SK-N-SH (cell line): ENCODE results near the gene RBM42. TPM values are rescaled to one million over a fixed set of nuclear protein-coding genes. Genes with fewer than 3 reads are reported as not detected.

Source experiments
- CTCF ChIA-PET: fragments of 300-600, 350-600 bp; formaldehyde crosslinking; extraction: SDS; loops from one replicate; lab custom pipeline; 2021; lab: Yijun Ruan, JAX
- POLR2A ChIA-PET: fragments of 350-600 bp; sonication (Branson Sonifier 250); formaldehyde crosslinking; extraction: SDS; loops from one replicate; lab custom pipeline; 2020; ENCODE audit warnings: antibody characterized with exemption, inconsistent platforms; lab: Yijun Ruan, JAX
- DNase-seq: peaks from one replicate; pipeline ENCODE4 v3.0.0; 2012
- H2AFZ ChIP-seq: fragments of 200-600 bp; sonication (generic); 2 replicates; pipeline ENCODE4 v1.8.1; 2016; ENCODE audit warnings: antibody characterized with exemption, mild to moderate bottlenecking, low read depth
- H3F3A ChIP-seq: fragments of 200-600 bp; sonication (generic); replicated peaks from 2 replicates; pipeline ENCODE3; 2016; ENCODE audit warnings: antibody characterized with exemption, mild to moderate bottlenecking; ENCODE audit not compliant: insufficient read depth
- H3K27ac ChIP-seq, 2 experiments: fragments of 200-500 bp in 1 of 2; fragments of 200-600 bp in 1 of 2; sonication (Bioruptor generic) in 1 of 2; sonication (generic), shearing (Covaris generic) in 1 of 2; 2 replicates each; pipeline versions ENCODE4 v1.5.1 to v1.6.1; 2014 to 2016; ENCODE audit warnings: low read depth in 2 of 2, inconsistent platforms in 1 of 2, low read length in 1 of 2, mild to moderate bottlenecking in 1 of 2, mixed read lengths in 1 of 2
- H3K27me3 ChIP-seq: fragments of 200-600 bp; sonication (generic), shearing (Covaris generic); 2 replicates; pipeline ENCODE4 v1.6.1; 2016; ENCODE audit warnings: mixed run types; ENCODE audit not compliant: insufficient read depth
- H3K36me3 ChIP-seq, 2 experiments: fragments of 200-500 bp in 1 of 2; fragments of 200-600 bp in 1 of 2; sonication (Bioruptor generic) in 1 of 2; sonication (generic) in 1 of 2; replicated peaks in 1 of 2; 2 replicates each; pipeline versions ENCODE3 to v1.5.1; 2014 to 2016; ENCODE audit warnings: low read length in 1 of 2, mild to moderate bottlenecking in 1 of 2; ENCODE audit not compliant: insufficient read depth in 2 of 2, control insufficient read depth in 1 of 2
- H3K4me1 ChIP-seq, 2 experiments: fragments of 200-500 bp in 1 of 2; fragments of 200-600 bp in 1 of 2; sonication (Bioruptor generic) in 1 of 2; sonication (generic), shearing (Covaris generic) in 1 of 2; 2 replicates each; pipeline versions ENCODE4 v1.5.1 to v1.6.1; 2014 to 2016; ENCODE audit warnings: low read depth in 1 of 2, low read length in 1 of 2, mixed run types in 1 of 2; ENCODE audit not compliant: insufficient read depth in 2 of 2, control insufficient read depth in 1 of 2
- H3K4me2 ChIP-seq: fragments of 200-600 bp; sonication (generic), shearing (Covaris generic); 2 replicates; pipeline ENCODE4 v1.6.1; 2017; ENCODE audit warnings: mixed run types
- H3K4me3 ChIP-seq, 2 experiments: fragments of 200-500 bp in 1 of 2; fragments of 200-600 bp in 1 of 2; sonication (Bioruptor generic) in 1 of 2; sonication (generic), shearing (Covaris generic) in 1 of 2; 2 replicates each; pipeline versions ENCODE4 v1.5.1 to v1.8.1; 2014 to 2016; ENCODE audit warnings: low read depth in 2 of 2, inconsistent platforms in 1 of 2, low read length in 1 of 2, mild to moderate bottlenecking in 1 of 2, mixed read lengths in 1 of 2, moderate library complexity in 1 of 2
- H3K79me2 ChIP-seq: fragments of 200-600 bp; sonication (generic); 2 replicates; pipeline ENCODE4 v1.8.1; 2017; ENCODE audit warnings: mild to moderate bottlenecking; ENCODE audit not compliant: insufficient read depth
- H3K9ac ChIP-seq: fragments of 200-600 bp; sonication (generic); 2 replicates; pipeline ENCODE4 v1.6.1; 2017; ENCODE audit warnings: mixed run types
- H3K9me2 ChIP-seq: fragments of 200-600 bp; sonication (generic); 2 replicates; pipeline ENCODE4 v1.6.1; 2017; ENCODE audit warnings: mixed run types
- H3K9me3 ChIP-seq: fragments of 200-600 bp; sonication (generic); 2 replicates; pipeline ENCODE4 v1.6.1; 2017; ENCODE audit warnings: mixed run types, mild to moderate bottlenecking, moderate library complexity
- H4K20me1 ChIP-seq: fragments of 200-600 bp; sonication (generic); 2 replicates; pipeline ENCODE4 v1.6.1; 2017; ENCODE audit warnings: mild to moderate bottlenecking, mixed run types; ENCODE audit not compliant: insufficient read depth
- MEF2A ChIP-seq: IDR thresholded peaks from 2 replicates; pipeline ENCODE4 v1.4.0; 2012; ENCODE audit warnings: low read depth, borderline replicate concordance
- MXI1 ChIP-seq: IDR thresholded peaks from 2 replicates; pipeline ENCODE4 v1.6.1; 2012; ENCODE audit warnings: mild to moderate bottlenecking, low read depth, low read length, improper control_type of control experiment
- whole genome bisulfite sequencing: methylation state at CpG from one replicate; pipeline ENCODE4 v1.1.6; 2017; ENCODE audit warnings: low lambda C conversion rate; 5-methylcytosine and 5-hydroxymethylcytosine counted together
- polyA plus RNA-seq, 3 experiments: library from polyadenylated mRNA; depleted of rRNA; stranded (reverse); fragments of >200 nt; gene quantifications; 2 replicates each; pipeline ENCODE4 v1.2.3, GENCODE V29; 2012
- TF ChIP-seq, protein P1 (sequence below): IDR thresholded peaks from 2 replicates; pipeline ENCODE4 v1.4.0; 2012; ENCODE audit warnings: low read depth, borderline replicate concordance
- TF ChIP-seq, protein P2 (sequence below): fragments of 150-350 bp; IDR thresholded peaks from 2 replicates; pipeline ENCODE4 v1.6.1; 2016; ENCODE audit warnings: mild to moderate bottlenecking, low read depth, low read length
- TF ChIP-seq, protein P3 (sequence below): IDR thresholded peaks from 2 replicates; pipeline ENCODE4 v1.6.1; 2012; ENCODE audit warnings: mild to moderate bottlenecking, low read depth, low read length, moderate library complexity
- TF ChIP-seq, protein P4 (sequence below): IDR thresholded peaks from 2 replicates; pipeline ENCODE4 v1.4.0; 2012; ENCODE audit warnings: low read depth, borderline replicate concordance
- TF ChIP-seq, protein P5 (sequence below): IDR thresholded peaks from 2 replicates; pipeline ENCODE4; 2012

The RBM42 gene
- polyA plus RNA-seq, 1 of the 3 experiments (the other 2 are of a cell fraction) = 69.9 TPM

DNA sequence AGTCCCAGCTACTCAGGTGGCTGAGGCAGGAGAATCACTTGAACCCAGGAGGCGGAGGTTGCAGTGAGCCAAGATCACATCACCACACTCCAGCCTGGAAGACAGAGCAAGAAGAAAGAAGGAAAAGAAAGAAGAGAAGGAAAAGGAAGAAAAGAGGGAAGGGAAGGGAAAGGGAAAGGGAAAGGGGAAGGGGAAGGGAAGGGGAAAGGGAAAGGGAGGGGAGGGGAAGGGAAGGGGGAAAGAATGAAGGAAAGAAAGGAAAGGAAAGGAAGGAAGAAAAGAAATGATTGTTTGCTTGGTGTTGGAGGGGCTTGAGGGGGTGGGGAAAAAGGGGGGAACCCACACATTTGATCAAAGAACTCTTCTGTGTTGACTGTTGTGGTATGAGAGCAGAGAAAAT, 32.9 kb upstream of the RBM42 start:
- no peak overlapping the region for H3K4me3 ChIP-seq
- ChIA-PET POLR2A (no interaction called here), CTCF (interaction anchor here (1.5 kb wide), 1 partner anchor 47 kb away, joined by 3 read pairs; no protein-coding TSS in a partner anchor)
- no peak overlapping the region for H3K4me2 ChIP-seq
- H3K9me2 ChIP-seq = no peaks in the 10 kb centered on the region
- H3K9me3 ChIP-seq = no peaks in the 10 kb centered on the region
- H3K9ac ChIP-seq = no peak overlapping the region
- 100% methylated on average over 1 of the region's 1 CpG for WGBS
- no peaks in the 10 kb centered on the region for H3K36me3 ChIP-seq
- H4K20me1 ChIP-seq = no peaks in the 10 kb centered on the region
- TF ChIP-seq, protein P1, sequence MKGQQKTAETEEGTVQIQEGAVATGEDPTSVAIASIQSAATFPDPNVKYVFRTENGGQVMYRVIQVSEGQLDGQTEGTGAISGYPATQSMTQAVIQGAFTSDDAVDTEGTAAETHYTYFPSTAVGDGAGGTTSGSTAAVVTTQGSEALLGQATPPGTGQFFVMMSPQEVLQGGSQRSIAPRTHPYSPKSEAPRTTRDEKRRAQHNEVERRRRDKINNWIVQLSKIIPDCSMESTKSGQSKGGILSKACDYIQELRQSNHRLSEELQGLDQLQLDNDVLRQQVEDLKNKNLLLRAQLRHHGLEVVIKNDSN = no peak
- no peak for TF ChIP-seq MXI1
- TF ChIP-seq, protein P2, sequence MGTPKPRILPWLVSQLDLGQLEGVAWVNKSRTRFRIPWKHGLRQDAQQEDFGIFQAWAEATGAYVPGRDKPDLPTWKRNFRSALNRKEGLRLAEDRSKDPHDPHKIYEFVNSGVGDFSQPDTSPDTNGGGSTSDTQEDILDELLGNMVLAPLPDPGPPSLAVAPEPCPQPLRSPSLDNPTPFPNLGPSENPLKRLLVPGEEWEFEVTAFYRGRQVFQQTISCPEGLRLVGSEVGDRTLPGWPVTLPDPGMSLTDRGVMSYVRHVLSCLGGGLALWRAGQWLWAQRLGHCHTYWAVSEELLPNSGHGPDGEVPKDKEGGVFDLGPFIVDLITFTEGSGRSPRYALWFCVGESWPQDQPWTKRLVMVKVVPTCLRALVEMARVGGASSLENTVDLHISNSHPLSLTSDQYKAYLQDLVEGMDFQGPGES = no peak
- TF ChIP-seq, protein P3, sequence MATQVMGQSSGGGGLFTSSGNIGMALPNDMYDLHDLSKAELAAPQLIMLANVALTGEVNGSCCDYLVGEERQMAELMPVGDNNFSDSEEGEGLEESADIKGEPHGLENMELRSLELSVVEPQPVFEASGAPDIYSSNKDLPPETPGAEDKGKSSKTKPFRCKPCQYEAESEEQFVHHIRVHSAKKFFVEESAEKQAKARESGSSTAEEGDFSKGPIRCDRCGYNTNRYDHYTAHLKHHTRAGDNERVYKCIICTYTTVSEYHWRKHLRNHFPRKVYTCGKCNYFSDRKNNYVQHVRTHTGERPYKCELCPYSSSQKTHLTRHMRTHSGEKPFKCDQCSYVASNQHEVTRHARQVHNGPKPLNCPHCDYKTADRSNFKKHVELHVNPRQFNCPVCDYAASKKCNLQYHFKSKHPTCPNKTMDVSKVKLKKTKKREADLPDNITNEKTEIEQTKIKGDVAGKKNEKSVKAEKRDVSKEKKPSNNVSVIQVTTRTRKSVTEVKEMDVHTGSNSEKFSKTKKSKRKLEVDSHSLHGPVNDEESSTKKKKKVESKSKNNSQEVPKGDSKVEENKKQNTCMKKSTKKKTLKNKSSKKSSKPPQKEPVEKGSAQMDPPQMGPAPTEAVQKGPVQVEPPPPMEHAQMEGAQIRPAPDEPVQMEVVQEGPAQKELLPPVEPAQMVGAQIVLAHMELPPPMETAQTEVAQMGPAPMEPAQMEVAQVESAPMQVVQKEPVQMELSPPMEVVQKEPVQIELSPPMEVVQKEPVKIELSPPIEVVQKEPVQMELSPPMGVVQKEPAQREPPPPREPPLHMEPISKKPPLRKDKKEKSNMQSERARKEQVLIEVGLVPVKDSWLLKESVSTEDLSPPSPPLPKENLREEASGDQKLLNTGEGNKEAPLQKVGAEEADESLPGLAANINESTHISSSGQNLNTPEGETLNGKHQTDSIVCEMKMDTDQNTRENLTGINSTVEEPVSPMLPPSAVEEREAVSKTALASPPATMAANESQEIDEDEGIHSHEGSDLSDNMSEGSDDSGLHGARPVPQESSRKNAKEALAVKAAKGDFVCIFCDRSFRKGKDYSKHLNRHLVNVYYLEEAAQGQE = no peak
- H3K4me1 ChIP-seq = no peaks in the 10 kb centered on the region
- H3K27me3 ChIP-seq = peaks cover 23% of the 10 kb centered on the region; the same call in 1 of the 2 replicates
- no peaks in the 10 kb centered on the region for H3K79me2 ChIP-seq
- no peak overlapping the region for H2AFZ ChIP-seq
- no peak overlapping the region for H3K27ac ChIP-seq
- H3F3A ChIP-seq = no peaks in the 10 kb centered on the region
- no peak for DNase-seq

DNA sequence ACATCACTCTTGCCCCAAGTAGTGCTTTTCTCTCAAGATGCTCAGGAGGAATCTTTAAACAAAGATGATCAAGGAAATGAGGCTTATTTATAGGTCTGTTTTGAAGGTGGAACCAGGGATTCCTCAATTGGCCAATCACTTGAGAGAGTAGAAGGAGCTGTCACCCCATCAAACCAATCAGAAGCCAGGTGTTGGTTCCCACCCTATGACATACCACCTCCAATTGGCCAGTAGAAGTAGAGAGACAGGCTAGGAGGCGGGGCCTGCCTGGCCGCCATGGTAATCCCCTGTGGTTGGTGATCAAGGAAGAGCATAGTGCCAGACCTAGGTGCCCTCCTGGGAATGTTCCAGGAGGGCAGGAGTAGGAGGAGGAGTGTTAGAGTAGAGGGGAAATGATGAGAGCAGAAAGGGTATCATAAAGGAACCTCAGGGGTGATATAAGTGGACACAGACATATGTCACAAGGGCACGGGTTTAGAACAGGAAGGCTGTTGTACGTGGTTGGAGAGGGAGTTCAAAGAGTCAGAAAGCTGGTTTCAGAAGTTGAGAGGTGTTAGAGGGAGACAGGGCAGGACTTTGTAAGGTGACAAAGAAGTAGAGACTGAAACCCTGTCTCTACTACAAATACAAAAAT, 32.4 kb upstream of the RBM42 start:
- Histone ChIP-seq H3K4me3 (no peak overlapping the region), H3K36me3 (no peaks in the 10 kb centered on the region), H3F3A (no peaks in the 10 kb centered on the region), H4K20me1 (no peaks in the 10 kb centered on the region), H3K9ac (no peak overlapping the region), H3K9me2 (no peaks in the 10 kb centered on the region), H2AFZ (no peak overlapping the region), H3K9me3 (no peaks in the 10 kb centered on the region), H3K27ac (no peak overlapping the region), H3K4me1 (no peaks in the 10 kb centered on the region), H3K4me2 (no peak overlapping the region), H3K27me3 (peaks cover 25% of the 10 kb centered on the region; the same call in 1 of the 2 replicates), H3K79me2 (no peaks in the 10 kb centered on the region)
- CTCF ChIA-PET = no interaction called here
- POLR2A ChIA-PET = interaction anchor here (0.6 kb wide), 1 partner anchor 134 kb away, joined by 4 read pairs; no protein-coding TSS in a partner anchor
- TF ChIP-seq, protein P4, sequence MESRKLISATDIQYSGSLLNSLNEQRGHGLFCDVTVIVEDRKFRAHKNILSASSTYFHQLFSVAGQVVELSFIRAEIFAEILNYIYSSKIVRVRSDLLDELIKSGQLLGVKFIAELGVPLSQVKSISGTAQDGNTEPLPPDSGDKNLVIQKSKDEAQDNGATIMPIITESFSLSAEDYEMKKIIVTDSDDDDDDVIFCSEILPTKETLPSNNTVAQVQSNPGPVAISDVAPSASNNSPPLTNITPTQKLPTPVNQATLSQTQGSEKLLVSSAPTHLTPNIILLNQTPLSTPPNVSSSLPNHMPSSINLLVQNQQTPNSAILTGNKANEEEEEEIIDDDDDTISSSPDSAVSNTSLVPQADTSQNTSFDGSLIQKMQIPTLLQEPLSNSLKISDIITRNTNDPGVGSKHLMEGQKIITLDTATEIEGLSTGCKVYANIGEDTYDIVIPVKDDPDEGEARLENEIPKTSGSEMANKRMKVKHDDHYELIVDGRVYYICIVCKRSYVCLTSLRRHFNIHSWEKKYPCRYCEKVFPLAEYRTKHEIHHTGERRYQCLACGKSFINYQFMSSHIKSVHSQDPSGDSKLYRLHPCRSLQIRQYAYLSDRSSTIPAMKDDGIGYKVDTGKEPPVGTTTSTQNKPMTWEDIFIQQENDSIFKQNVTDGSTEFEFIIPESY = no peak
- TF ChIP-seq MEF2A = no peak
- TF ChIP-seq, protein P5, sequence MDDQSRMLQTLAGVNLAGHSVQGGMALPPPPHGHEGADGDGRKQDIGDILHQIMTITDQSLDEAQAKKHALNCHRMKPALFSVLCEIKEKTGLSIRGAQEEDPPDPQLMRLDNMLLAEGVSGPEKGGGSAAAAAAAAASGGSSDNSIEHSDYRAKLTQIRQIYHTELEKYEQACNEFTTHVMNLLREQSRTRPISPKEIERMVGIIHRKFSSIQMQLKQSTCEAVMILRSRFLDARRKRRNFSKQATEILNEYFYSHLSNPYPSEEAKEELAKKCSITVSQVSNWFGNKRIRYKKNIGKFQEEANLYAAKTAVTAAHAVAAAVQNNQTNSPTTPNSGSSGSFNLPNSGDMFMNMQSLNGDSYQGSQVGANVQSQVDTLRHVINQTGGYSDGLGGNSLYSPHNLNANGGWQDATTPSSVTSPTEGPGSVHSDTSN = peak; percentile 62
- DNase-seq = peak; percentile 43
- WGBS = 8% methylated on average over 4 of the region's 4 CpGs
